Midbrain (tissue), 1 donor: ENCODE data around the gene PPP5C.
"Not testable (repeated sequence)": the region's sequence is repeated elsewhere in the genome, so short reads cannot be mapped to it uniquely, and the experiment has no call there.

Experiments used
- DNase-seq: peaks from one replicate; lab custom pipeline; 2025; lab: John Stamatoyannopoulos, UW

PPP5C gene

DNA sequence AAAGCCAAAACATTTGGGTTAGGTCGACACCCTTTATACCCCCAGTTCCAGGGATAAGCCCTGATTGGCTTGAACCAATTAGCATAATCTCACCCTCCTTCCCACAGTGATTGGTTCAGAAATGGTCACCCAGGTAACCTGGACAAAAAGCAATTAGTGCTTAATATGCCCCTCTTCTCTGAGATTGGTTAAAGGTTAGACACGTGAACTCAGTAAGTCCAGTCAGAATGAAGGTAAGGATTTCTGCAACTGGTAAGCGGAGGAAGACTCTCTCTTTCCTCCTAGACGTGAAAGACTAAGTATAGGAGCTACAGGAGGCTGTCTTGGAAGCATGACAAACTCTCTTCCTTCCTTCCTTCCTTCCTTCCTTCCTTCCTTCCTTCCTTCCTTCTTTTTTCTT lies 83.1 kb downstream of the PPP5C start:
- no peak for DNase-seq

DNA sequence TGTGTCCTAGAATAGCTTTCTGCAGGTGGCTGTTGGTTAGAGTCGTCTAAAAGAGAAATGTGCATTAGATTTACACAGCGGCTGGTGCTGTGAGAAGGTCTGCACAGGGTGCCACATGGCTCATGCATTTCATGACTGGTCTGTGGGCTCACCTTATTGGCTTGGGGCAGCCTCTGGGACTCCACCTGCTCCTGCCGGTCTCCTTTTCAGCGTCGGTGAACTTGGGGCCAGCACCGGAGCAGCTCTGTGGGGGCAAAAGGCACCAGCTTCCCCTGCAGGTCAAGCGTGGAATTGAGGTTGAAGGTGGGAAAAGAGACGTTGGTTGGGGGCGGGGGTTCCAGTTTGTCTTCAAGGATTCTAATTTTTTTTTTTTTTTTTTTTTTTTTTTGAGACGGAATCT lies 84.9 kb downstream of the PPP5C start:
- no peak for DNase-seq

DNA sequence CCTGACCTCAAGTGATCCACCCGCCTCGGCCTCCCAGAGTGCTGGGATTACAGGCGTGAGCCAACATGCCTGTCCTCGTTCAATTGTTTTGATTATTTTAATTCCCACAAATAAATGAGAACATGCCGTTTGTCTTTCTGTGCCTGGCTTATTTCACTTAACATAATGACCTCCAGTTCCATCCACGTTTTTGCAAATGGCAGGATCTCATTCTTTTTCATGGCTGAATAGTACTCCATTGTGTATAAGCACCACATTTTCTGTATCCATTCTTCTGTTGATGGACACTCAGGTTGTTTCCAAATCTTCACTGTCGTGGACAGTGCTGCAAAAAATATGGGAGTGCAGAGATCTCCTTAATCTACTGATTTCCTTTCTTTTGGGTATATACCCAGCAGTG lies 86.6 kb downstream of the PPP5C start:
- not testable (repeated sequence) for DNase-seq

DNA sequence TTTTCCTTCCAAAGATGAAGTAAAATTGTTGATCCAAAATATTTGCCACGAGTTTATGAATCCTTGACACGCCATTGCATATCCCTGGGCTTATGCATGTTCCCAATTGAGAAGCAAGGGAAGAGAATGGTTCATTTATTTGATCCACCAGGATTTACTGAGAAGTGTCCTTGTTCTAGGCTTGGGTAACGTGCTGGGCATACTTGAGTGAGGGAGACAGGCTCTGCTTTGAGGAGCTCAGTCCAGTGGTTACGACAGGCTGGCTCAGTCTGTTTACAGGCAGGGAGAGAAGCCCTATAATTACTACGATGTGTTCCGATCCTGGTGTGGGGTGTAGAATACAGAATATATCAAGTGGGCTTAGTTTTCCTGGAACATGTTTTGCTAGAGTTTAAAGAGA lies 88.1 kb downstream of the PPP5C start:
- peak; percentile 77 for DNase-seq

DNA sequence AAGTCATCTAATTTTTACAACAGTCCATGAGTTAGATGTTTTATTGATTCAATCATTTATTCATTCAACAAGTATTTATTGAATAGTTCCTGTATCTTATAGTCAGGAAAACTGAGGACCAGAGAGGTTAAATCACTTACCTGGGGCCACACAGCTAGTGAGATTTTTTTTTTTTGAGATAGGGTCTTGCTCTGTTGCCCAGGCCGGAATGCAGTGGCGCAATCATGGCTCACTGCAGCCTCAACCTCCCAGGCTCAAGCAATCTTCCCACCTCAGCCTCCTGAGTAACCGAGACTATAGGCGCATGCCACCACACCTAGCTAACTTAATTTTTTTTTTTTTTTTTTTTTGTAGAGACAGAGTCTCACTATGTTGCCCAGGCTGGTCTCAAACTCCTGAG lies 88.8 kb downstream of the PPP5C start:
- not testable (repeated sequence) for DNase-seq
